H1 (cell line): ENCODE measurements around the gene DAGLA. TPM values are rescaled to one million over a fixed set of nuclear protein-coding genes. Genes with fewer than 3 reads are reported as not detected.

Experiments used
- CTCF ChIA-PET: fragments of 300-600 bp; sonication (Branson Sonifier 250); formaldehyde crosslinking; loops from one replicate; lab custom pipeline; 2021; ENCODE audit not compliant: partially characterized antibody; lab: Charles Lee
- POLR2A ChIA-PET: fragments of 300-600 bp; sonication (Branson Sonifier 250); formaldehyde crosslinking; loops from one replicate; lab custom pipeline; 2021; ENCODE audit warnings: inconsistent platforms; ENCODE audit not compliant: partially characterized antibody; lab: Charles Lee
- DNase-seq, 2 experiments: peaks; one replicate each; pipeline versions ENCODE4 v3.0.0 to v3.0.0-alpha.2; 2010 to 2022; ENCODE audit warnings: low spot score in 2 of 2, low read depth in 1 of 2, mixed read lengths in 1 of 2
- FAIRE-seq: peaks from 2 replicates; lab custom pipeline; 2011; peaks lifted over from hg19 to GRCh38; lab: Jason Lieb, UNC
- H2AFZ ChIP-seq: 2 replicates; pipeline ENCODE4 v1.8.1; 2012; ENCODE audit warnings: low read length, inconsistent platforms
- H2AK5ac ChIP-seq: 2 replicates; pipeline ENCODE4 v1.6.1; 2013; ENCODE audit warnings: low read depth, low read length
- H2BK120ac ChIP-seq: replicated peaks from 2 replicates; pipeline ENCODE3; 2013; ENCODE audit warnings: low read depth, low read length, inconsistent platforms
- H2BK12ac ChIP-seq: 2 replicates; pipeline ENCODE4 v1.6.1; 2013; ENCODE audit warnings: low read depth, low read length
- H2BK15ac ChIP-seq: 2 replicates; pipeline ENCODE4 v1.6.1; 2013; ENCODE audit warnings: low read length
- H2BK20ac ChIP-seq: 2 replicates; pipeline ENCODE4 v1.6.1; 2013; ENCODE audit warnings: low read length
- H2BK5ac ChIP-seq: 2 replicates; pipeline ENCODE4 v1.6.1; 2013; ENCODE audit warnings: low read depth, low read length
- H3K14ac ChIP-seq: 2 replicates; pipeline ENCODE4 v1.6.1; 2013; ENCODE audit warnings: inconsistent platforms; ENCODE audit not compliant: insufficient read length
- H3K18ac ChIP-seq: 2 replicates; pipeline ENCODE4 v1.6.1; 2013; ENCODE audit warnings: low read length; ENCODE audit errors: extremely low read depth
- H3K23ac ChIP-seq: 2 replicates; pipeline ENCODE4 v1.6.1; 2013; ENCODE audit warnings: inconsistent platforms; ENCODE audit not compliant: insufficient read length
- H3K23me2 ChIP-seq: 2 replicates; pipeline ENCODE4 v1.6.1; 2013; ENCODE audit warnings: low read depth, low read length
- H3K27ac ChIP-seq: 2 replicates; pipeline ENCODE4 v1.6.1; 2011; ENCODE audit warnings: low read depth, low read length, inconsistent platforms
- H3K27me3 ChIP-seq, 4 experiments: replicated peaks in 1 of 4; 1 replicate in 1 of 4; 2 replicates in 3 of 4; pipeline versions ENCODE4 v1.6.1 to v1.8.1; 2011 to 2013; ENCODE audit warnings: low read length in 3 of 4, mild to moderate bottlenecking in 3 of 4, inconsistent platforms in 2 of 4, mixed read lengths in 2 of 4, moderate library complexity in 1 of 4; ENCODE audit not compliant: control insufficient read depth in 3 of 4, insufficient read depth in 3 of 4; ENCODE audit errors: extremely low read depth in 1 of 4
- H3K36me3 ChIP-seq, 4 experiments: 2 replicates each; pipeline versions ENCODE4 v1.6.1 to v1.8.1; 2011 to 2013; ENCODE audit warnings: mild to moderate bottlenecking in 4 of 4, low read length in 3 of 4, moderate library complexity in 2 of 4, control low read depth in 1 of 4, inconsistent platforms in 1 of 4; ENCODE audit not compliant: insufficient read depth in 4 of 4, control insufficient read depth in 2 of 4
- H3K4ac ChIP-seq: replicated peaks from 2 replicates; pipeline ENCODE3; 2013; ENCODE audit warnings: low read length, low read depth, mixed read lengths, inconsistent platforms; ENCODE audit not compliant: insufficient read length
- H3K4me1 ChIP-seq, 4 experiments: replicated peaks in 1 of 4; 1 replicate in 1 of 4; 2 replicates in 3 of 4; pipeline versions ENCODE4 v1.6.1 to v1.8.1; 2011 to 2013; ENCODE audit warnings: low read length in 3 of 4, inconsistent platforms in 2 of 4, mixed read lengths in 1 of 4; ENCODE audit not compliant: insufficient read depth in 4 of 4, control insufficient read depth in 3 of 4
- H3K4me2 ChIP-seq, 2 experiments: 2 replicates each; pipeline versions ENCODE4 v1.6.1 to v1.8.1; 2011 to 2013; ENCODE audit warnings: low read depth in 2 of 2, low read length in 2 of 2, control low read depth in 1 of 2, inconsistent platforms in 1 of 2, mild to moderate bottlenecking in 1 of 2; ENCODE audit not compliant: insufficient read depth in 1 of 2
- H3K4me3 ChIP-seq, 4 experiments: fragments of 200-600, 300-600 bp in 1 of 4; sonication (generic), shearing (Covaris generic), sonication (Bioruptor Twin) in 1 of 4; 2 replicates each; pipeline versions ENCODE4 v1.5.1 to v1.8.1; 2011 to 2016; ENCODE audit warnings: low read length in 4 of 4, low read depth in 3 of 4, control low read depth in 2 of 4, inconsistent platforms in 2 of 4, mild to moderate bottlenecking in 2 of 4, mixed read lengths in 1 of 4, moderate library complexity in 1 of 4; ENCODE audit not compliant: insufficient read depth in 2 of 4; ENCODE audit errors: extremely low read depth in 1 of 4
- H3K56ac ChIP-seq: replicated peaks from 2 replicates; pipeline ENCODE3; 2013; ENCODE audit warnings: low read depth, mild to moderate bottlenecking, mixed read lengths, low read length, inconsistent platforms; ENCODE audit not compliant: insufficient read length
- H3K79me1 ChIP-seq: 2 replicates; pipeline ENCODE4 v1.6.1; 2013; ENCODE audit warnings: low read depth, low read length, control low read depth
- H3K79me2 ChIP-seq, 2 experiments: 2 replicates each; pipeline versions ENCODE4 v1.6.1 to v1.8.1; 2012 to 2013; ENCODE audit warnings: low read length in 2 of 2, mild to moderate bottlenecking in 2 of 2, inconsistent platforms in 1 of 2; ENCODE audit not compliant: insufficient read depth in 2 of 2, control insufficient read depth in 1 of 2
- H3K9ac ChIP-seq, 4 experiments: replicated peaks in 1 of 4; 1 replicate in 1 of 4; 2 replicates in 3 of 4; pipeline versions ENCODE4 v1.6.1 to v1.8.1; 2011 to 2013; ENCODE audit warnings: low read depth in 3 of 4, low read length in 3 of 4, control low read depth in 2 of 4, mild to moderate bottlenecking in 2 of 4, moderate library complexity in 2 of 4, inconsistent platforms in 1 of 4; ENCODE audit errors: extremely low read depth in 1 of 4
- H3K9me3 ChIP-seq, 2 experiments: 2 replicates each; pipeline versions ENCODE4 v1.6.1 to v1.8.1; 2012 to 2013; ENCODE audit warnings: mild to moderate bottlenecking in 2 of 2, moderate library complexity in 2 of 2, control low read depth in 1 of 2, inconsistent platforms in 1 of 2, low read depth in 1 of 2, low read length in 1 of 2, mixed read lengths in 1 of 2; ENCODE audit not compliant: insufficient read depth in 2 of 2
- H4K20me1 ChIP-seq, 2 experiments: replicated peaks in 1 of 2; 2 replicates each; pipeline versions ENCODE3 to v1.8.1; 2011 to 2013; ENCODE audit warnings: inconsistent platforms in 2 of 2, low read length in 2 of 2, mild to moderate bottlenecking in 1 of 2; ENCODE audit not compliant: insufficient read depth in 2 of 2, control insufficient read depth in 1 of 2
- H4K5ac ChIP-seq: 2 replicates; pipeline ENCODE4 v1.6.1; 2013; ENCODE audit warnings: low read length, low read depth, mixed read lengths, inconsistent platforms; ENCODE audit not compliant: insufficient read length
- H4K8ac ChIP-seq: 2 replicates; pipeline ENCODE4 v1.8.0; 2013; ENCODE audit warnings: mild to moderate bottlenecking, moderate library complexity, low read length, inconsistent platforms; ENCODE audit not compliant: insufficient read depth; ENCODE audit errors: extremely low read depth
- H4K91ac ChIP-seq: replicated peaks from 2 replicates; pipeline ENCODE3; 2013; ENCODE audit warnings: low read length, mixed read lengths, inconsistent platforms; ENCODE audit not compliant: insufficient read length
- ATF3 ChIP-seq: IDR thresholded peaks from 2 replicates; pipeline ENCODE4 v1.6.1; 2011; ENCODE audit warnings: low read depth, mild to moderate bottlenecking, low read length; ENCODE audit not compliant: insufficient read depth
- KDM1A ChIP-seq: fragments of 200-600, 300-600 bp; sonication (generic); IDR thresholded peaks from 2 replicates; pipeline ENCODE4 v1.7.1; 2016; ENCODE audit warnings: mild to moderate bottlenecking, low read length, borderline replicate concordance
- RBBP5 ChIP-seq: IDR thresholded peaks from 2 replicates; pipeline ENCODE4 v1.7.1; 2012; ENCODE audit warnings: low read depth, mild to moderate bottlenecking, inconsistent platforms, low read length, moderate library complexity, borderline replicate concordance
- SP1 ChIP-seq: IDR thresholded peaks from 2 replicates; pipeline ENCODE4 v1.6.1; 2011; ENCODE audit warnings: low read depth, low read length
- SP4 ChIP-seq: IDR thresholded peaks from 2 replicates; pipeline ENCODE4 v1.6.1; 2012; ENCODE audit warnings: low read length, inconsistent platforms
- WGBS, 2 experiments: shearing (Covaris generic) in 1 of 2; methylation state at CpG; one replicate each; pipeline versions ENCODE4 v1.1.6 to v1.1.7; 2013 to 2015; ENCODE audit warnings: low lambda C conversion rate in 2 of 2, mixed read lengths in 2 of 2, inconsistent platforms in 1 of 2, low coverage in 1 of 2, missing lambda C conversion rate in 1 of 2; ENCODE audit not compliant: insufficient replicate concordance in 2 of 2, insufficient coverage in 1 of 2, insufficient read length in 1 of 2; ENCODE audit errors: extremely low coverage in 1 of 2, missing lambda C conversion rate in 1 of 2; 5-methylcytosine and 5-hydroxymethylcytosine counted together
- polyA plus RNA-seq, 7 experiments: library from polyadenylated mRNA; depleted of rRNA in 3 of 7; stranded (reverse) in 5 of 7; unstranded in 2 of 7; fragments of >200 nt in 5 of 7; fragments of 200-250 nt in 2 of 7; gene quantifications; 1 replicate in 5 of 7; 2 replicates in 1 of 7; 4 replicates in 1 of 7; pipeline versions ENCODE4 v1.2.1 to v1.2.3, GENCODE V29; 2011 to 2013; ENCODE audit warnings: missing spikeins in 2 of 7, mixed read lengths in 2 of 7
- total RNA-seq: library from RNA; stranded (reverse); fragmentation: NEBNext Ultra II Directional; extraction: Animal tissue kit (Norgen Biotek cat#: 25700); gene quantifications from 2 replicates; pipeline ENCODE4 v1.2.1, GENCODE V29; 2021

DAGLA gene
- total and polyA plus RNA-seq, 2 of the 8 experiments (the other 6 are each of a cell fraction or from before 2014, with no cell fraction given): 3.6 to 6.6 TPM

- FAIRE-seq: no peak
- Histone ChIP-seq H3K36me3 (peaks cover 0 to 9% (median 4%) of the 10 kb centered on the region in 4 experiments; a peak in 5 of 8 replicates), H2AFZ (no peak overlapping the region), H4K20me1 (peaks cover 0 to 6% of the 10 kb centered on the region in 2 experiments), H2BK5ac (no peak overlapping the region), H3K79me1 (no peaks in the 10 kb centered on the region), H3K56ac (no peak overlapping the region), H3K79me2 (no peaks in the 10 kb centered on the region), H3K9me3 (no peaks in the 10 kb centered on the region), H3K18ac (no peak overlapping the region), H4K8ac (no peak overlapping the region), H3K4ac (peak overlapping the region; percentile 71), H2BK20ac (no peak overlapping the region), H3K23me2 (no peaks in the 10 kb centered on the region), H2BK12ac (0 out of 2 replicates have a peak overlapping the region, but pooled peaks have one; percentile 43), H2BK120ac (no peak overlapping the region), H4K91ac (peak overlapping the region; percentile 48), H4K5ac (no peak overlapping the region), H3K4me3 (no peak overlapping the region), H3K4me2 (no peak overlapping the region), H3K9ac (no peak overlapping the region), H3K14ac (no peak overlapping the region), H3K23ac (no peak overlapping the region), H3K4me1 (peaks cover 0 to 7% (median 5%) of the 10 kb centered on the region in 4 experiments; a peak in 6 of 7 replicates), H2BK15ac (no peak overlapping the region), H3K27me3 (no peaks in the 10 kb centered on the region; a peak in 1 of 7 replicates), H2AK5ac (no peak overlapping the region), H3K27ac (no peak overlapping the region)
- WGBS, 2 experiments: 91% methylated on average over 7 of the region's 9 CpGs; no CpG with 5 or more reads in 1 of the 2 experiments
- DNase-seq: no peak
- CTCF ChIA-PET: interaction anchor here (0.7 to 7.2 kb wide), 9 partner anchors 9 to 46 kb away, joined by 3 to 48 read pairs (median 6); partner anchors contain the start of genes FEN1, MYRF and TMEM258
- POLR2A ChIA-PET: interaction anchor here (0.5 to 5.2 kb wide), 7 partner anchors 10 to 522 kb away, joined by 3 to 56 read pairs (median 5); partner anchors contain the start of genes FEN1 and TMEM258
- TF ChIP-seq SP1: no peak
- TF ChIP-seq SP4: no peak
- TF ChIP-seq KDM1A: no peak
- TF ChIP-seq RBBP5: no peak
- TF ChIP-seq ATF3: no peak
Measured at GRCh38 chr11:61780581-61781162, 100.5 kb downstream of the DAGLA start.
